Measurements from ENCODE around the gene SLC25A39.

- TF ChIP-seq, protein P1, sequence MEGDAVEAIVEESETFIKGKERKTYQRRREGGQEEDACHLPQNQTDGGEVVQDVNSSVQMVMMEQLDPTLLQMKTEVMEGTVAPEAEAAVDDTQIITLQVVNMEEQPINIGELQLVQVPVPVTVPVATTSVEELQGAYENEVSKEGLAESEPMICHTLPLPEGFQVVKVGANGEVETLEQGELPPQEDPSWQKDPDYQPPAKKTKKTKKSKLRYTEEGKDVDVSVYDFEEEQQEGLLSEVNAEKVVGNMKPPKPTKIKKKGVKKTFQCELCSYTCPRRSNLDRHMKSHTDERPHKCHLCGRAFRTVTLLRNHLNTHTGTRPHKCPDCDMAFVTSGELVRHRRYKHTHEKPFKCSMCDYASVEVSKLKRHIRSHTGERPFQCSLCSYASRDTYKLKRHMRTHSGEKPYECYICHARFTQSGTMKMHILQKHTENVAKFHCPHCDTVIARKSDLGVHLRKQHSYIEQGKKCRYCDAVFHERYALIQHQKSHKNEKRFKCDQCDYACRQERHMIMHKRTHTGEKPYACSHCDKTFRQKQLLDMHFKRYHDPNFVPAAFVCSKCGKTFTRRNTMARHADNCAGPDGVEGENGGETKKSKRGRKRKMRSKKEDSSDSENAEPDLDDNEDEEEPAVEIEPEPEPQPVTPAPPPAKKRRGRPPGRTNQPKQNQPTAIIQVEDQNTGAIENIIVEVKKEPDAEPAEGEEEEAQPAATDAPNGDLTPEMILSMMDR (IDR thresholded peaks at IDR 0.05; ENCODE audit: poor library complexity), result no peak
- no peak for TF ChIP-seq EZH2 (IDR thresholded peaks at IDR 0.05; ENCODE audit: borderline replicate concordance)
- TF ChIP-seq EZH2phosphoT487 (IDR thresholded peaks at IDR 0.05; ENCODE audit: low read depth, severe bottlenecking, unreplicated experiment), result no peak
Observed at GRCh38 chr17:44277976-44278375, 46.6 kb downstream of the SLC25A39 start.
